HL-60 (cell line): ENCODE results near the gene ABLIM1.

Experiments used
- DNase-seq, 2 experiments: peaks; one replicate each; pipeline ENCODE4 v3.0.0-alpha.2; 2010 to 2020; ENCODE audit warnings: low read depth in 1 of 2, low spot score in 1 of 2
- H3K27ac ChIP-seq: fragments of 250-450 bp; sonication (Bioruptor Pico); replicated peaks from 2 replicates; pipeline ENCODE4 v1.5.1; 2020; ENCODE audit warnings: mild to moderate bottlenecking, moderate library complexity
- H3K27me3 ChIP-seq: fragments of 250-450 bp; sonication (Bioruptor Pico); 2 replicates; pipeline ENCODE4 v1.5.1; 2021; ENCODE audit warnings: mild to moderate bottlenecking, moderate library complexity; ENCODE audit not compliant: insufficient read depth, poor library complexity, severe bottlenecking
- H3K4me3 ChIP-seq: replicated peaks from 2 replicates; pipeline ENCODE4 v1.5.1; 2011; ENCODE audit warnings: mild to moderate bottlenecking, control low read depth, low read length; ENCODE audit not compliant: insufficient read depth
- GABPA ChIP-seq: IDR thresholded peaks from 2 replicates; pipeline ENCODE4 v1.6.1; 2012; ENCODE audit warnings: low read depth
- POLR2AphosphoS5 ChIP-seq: IDR thresholded peaks from 2 replicates; pipeline ENCODE4 v1.6.1; 2012; ENCODE audit warnings: low read depth
- SPI1 ChIP-seq: IDR thresholded peaks from 2 replicates; pipeline ENCODE4 v1.6.1; 2012; ENCODE audit warnings: low read depth, mild to moderate bottlenecking, borderline replicate concordance
- TF ChIP-seq, protein P1 (sequence below): IDR thresholded peaks from one replicate; pipeline ENCODE4 v1.5.1; 2011; ENCODE audit warnings: low read length, control low read depth, inconsistent platforms; ENCODE audit not compliant: insufficient read depth
- TF ChIP-seq, protein P2 (sequence below): IDR thresholded peaks from 2 replicates; pipeline ENCODE4 v1.6.1; 2012; ENCODE audit warnings: low read depth; ENCODE audit not compliant: insufficient replicate concordance

ABLIM1 gene

DNA sequence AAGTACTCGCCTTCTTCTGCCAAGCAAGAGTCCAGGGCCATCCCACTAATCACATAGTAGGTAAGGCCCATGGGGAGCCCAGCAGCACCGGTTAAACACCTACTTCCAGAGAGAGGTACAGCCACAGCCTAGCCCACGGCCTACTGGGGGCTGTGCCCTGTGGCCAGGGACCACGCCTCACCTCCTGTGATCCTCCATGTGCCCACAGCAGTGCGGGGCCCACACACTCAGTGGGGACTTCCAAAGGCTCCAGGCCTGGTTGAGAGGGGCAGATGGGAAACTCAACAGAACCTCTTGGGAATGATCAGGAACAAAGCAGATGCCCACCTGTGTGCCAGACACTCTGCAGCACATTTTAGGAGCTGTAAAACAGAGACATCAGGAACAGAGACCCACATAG is 273.5 kb downstream of the ABLIM1 start:
- Histone ChIP-seq H3K27me3 (no peaks in the 10 kb centered on the region), H3K4me3 (no peak overlapping the region), H3K27ac (no peak overlapping the region)
- no peak for TF ChIP-seq SPI1
- TF ChIP-seq, protein P1, sequence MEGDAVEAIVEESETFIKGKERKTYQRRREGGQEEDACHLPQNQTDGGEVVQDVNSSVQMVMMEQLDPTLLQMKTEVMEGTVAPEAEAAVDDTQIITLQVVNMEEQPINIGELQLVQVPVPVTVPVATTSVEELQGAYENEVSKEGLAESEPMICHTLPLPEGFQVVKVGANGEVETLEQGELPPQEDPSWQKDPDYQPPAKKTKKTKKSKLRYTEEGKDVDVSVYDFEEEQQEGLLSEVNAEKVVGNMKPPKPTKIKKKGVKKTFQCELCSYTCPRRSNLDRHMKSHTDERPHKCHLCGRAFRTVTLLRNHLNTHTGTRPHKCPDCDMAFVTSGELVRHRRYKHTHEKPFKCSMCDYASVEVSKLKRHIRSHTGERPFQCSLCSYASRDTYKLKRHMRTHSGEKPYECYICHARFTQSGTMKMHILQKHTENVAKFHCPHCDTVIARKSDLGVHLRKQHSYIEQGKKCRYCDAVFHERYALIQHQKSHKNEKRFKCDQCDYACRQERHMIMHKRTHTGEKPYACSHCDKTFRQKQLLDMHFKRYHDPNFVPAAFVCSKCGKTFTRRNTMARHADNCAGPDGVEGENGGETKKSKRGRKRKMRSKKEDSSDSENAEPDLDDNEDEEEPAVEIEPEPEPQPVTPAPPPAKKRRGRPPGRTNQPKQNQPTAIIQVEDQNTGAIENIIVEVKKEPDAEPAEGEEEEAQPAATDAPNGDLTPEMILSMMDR = no peak
- DNase-seq = no peak

DNA sequence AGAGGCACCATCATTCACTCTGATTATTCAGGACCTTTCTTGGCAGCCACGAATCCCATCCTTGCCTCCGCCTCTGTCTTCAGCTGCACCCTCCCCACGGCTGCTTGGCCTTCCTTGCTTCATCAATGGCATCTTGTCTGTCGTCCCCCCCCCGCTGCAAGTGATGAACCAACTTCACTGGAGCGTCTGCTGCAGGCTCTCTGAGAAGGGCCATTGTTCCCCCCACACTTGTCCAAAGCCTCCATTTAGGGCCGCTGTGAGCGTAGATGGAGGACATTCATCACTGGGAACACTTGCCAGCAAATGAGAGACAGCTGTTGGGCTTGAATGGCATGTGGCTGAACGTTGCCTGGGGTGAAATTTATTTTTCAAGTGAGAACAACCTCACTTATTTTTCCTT is 273.9 kb downstream of the ABLIM1 start:
- DNase-seq = no peak
- Histone ChIP-seq H3K27ac (no peak overlapping the region), H3K27me3 (no peaks in the 10 kb centered on the region), H3K4me3 (no peak overlapping the region)
- TF ChIP-seq GABPA (no peak), SPI1 (no peak), POLR2AphosphoS5 (no peak)
- TF ChIP-seq, protein P1 = no peak
- TF ChIP-seq, protein P2, sequence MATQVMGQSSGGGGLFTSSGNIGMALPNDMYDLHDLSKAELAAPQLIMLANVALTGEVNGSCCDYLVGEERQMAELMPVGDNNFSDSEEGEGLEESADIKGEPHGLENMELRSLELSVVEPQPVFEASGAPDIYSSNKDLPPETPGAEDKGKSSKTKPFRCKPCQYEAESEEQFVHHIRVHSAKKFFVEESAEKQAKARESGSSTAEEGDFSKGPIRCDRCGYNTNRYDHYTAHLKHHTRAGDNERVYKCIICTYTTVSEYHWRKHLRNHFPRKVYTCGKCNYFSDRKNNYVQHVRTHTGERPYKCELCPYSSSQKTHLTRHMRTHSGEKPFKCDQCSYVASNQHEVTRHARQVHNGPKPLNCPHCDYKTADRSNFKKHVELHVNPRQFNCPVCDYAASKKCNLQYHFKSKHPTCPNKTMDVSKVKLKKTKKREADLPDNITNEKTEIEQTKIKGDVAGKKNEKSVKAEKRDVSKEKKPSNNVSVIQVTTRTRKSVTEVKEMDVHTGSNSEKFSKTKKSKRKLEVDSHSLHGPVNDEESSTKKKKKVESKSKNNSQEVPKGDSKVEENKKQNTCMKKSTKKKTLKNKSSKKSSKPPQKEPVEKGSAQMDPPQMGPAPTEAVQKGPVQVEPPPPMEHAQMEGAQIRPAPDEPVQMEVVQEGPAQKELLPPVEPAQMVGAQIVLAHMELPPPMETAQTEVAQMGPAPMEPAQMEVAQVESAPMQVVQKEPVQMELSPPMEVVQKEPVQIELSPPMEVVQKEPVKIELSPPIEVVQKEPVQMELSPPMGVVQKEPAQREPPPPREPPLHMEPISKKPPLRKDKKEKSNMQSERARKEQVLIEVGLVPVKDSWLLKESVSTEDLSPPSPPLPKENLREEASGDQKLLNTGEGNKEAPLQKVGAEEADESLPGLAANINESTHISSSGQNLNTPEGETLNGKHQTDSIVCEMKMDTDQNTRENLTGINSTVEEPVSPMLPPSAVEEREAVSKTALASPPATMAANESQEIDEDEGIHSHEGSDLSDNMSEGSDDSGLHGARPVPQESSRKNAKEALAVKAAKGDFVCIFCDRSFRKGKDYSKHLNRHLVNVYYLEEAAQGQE = no peak
